Stimulated activated CD8-positive, alpha-beta memory T cell treated with anti-CD3 and anti-CD28 coated beads, Interleukin-15, amount 100 ng/mL, for 1 hour (primary cell): ENCODE results near the gene STAM.
A peak's percentile ranks its signal among the peaks of the same experiment; 100 is the strongest.

Experiments
- DNase-seq: peaks from one replicate; pipeline ENCODE4 v3.0.0-alpha.2; 2020; ENCODE audit warnings: low read depth

Gene STAM

DNA sequence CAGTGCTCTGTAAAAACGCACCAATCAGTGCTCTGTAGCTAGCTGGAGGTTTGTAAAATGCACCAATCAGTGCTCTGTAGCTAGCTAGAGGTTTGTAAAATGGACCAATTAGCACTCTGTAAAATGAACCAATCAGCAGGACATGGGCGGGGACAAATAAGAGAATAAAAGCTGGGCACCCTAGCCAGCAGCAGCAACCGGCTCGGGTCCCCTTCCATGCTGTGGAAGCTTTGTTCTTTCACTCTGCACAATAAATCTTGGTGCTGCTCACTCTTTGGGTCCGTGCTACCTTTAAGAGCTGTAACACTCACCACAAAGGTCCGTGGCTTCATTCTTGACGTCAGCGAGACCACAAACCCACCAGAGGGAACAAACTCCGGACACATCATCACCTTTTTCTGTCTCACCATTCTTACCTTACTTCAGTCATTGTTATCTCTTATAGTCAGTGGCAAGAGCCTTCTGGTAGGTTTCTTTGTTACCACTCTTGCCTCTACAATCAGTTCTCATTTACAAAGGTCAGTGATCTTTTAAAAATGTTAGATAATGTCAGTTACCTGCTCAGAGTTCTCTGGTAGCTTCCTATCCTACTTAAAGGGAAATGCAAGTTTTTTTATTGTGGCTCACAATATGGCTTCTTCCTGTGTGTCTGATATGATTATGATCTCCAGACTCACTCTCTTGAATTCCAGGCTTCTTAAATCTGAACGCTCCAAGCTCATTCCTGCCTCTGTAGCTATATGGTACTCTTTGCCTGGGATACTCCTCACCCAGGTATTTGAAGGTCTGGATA lies 4.5 kb downstream of the STAM start:
- DNase-seq, result peak; percentile 7

DNA sequence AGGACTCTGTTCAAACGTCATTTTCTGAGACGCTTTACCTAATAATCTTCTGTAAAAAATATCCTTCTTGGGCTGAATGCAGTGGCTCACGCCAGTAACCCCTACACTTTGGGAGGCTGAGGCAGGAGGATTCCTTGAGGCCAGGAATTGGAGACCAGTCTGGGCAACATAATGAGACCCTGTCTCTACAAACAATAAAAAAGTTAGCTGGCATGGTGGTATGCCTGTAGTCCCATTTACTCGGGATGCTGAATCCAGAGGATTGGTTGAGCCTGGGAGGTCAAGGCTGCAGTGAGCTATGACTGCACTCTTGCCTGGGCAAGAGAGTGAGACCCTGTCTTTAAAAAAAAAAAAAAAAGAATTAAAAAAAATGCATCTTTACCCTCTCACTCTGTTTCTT lies 5.1 kb downstream of the STAM start:
- DNase-seq, result no peak

DNA sequence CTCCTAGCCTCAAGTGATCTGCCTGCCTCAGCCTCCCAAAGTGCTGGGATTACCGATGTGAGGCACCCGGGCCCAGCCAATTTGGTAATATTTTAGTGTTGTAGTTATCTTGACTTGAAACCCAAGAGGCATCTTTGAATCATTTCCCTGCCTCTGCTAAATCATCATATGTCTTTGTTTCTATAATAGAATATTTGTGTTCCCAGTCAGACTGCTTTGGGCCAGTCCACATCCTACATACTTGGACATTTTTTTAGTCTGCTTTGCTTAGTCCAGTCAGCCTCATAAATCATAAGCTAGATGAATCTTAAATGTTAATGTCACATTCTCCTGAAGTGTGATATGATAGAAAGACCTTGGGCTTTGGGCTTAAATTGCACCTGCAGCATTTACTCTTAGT lies 5.9 kb downstream of the STAM start:
- DNase-seq, result no peak

DNA sequence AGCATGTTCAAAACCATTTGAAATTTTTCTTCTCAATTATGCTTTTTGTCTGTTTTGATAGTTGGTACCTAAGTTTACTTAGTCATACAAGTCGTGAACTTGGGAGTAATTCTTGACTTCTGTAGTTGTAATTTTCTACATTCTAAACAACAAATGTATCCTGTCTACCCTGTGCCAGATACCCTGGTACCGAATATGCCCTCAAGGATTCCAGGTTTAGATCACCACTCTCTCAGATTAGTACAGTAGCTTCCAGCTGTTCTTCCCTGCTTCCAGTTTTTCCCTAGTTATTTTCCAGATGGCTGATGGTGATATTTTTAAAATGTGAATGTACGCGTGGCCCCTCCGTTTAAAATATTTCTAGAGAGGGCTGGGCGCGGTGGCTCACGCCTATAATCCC lies 6.5 kb downstream of the STAM start:
- DNase-seq, result no peak

DNA sequence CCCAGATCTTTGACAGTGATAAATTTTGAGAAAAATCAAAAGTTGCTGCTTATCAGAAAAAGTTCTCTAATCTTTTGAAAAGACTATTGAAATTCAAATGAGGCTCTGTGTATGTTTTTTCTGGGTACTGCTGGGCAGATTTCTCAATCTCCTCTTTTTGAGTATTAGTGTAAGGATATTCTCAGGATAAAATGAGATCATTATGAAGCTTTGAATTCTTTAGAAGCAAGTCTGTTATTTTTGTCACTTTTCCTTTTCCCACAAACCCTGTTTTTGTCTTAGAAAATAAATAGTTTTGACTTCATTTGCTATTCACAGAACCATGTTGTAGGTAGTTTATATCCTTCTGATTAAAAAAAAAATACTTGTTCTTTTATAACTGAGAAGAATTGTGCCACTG lies 7.9 kb downstream of the STAM start:
- DNase-seq, result no peak

DNA sequence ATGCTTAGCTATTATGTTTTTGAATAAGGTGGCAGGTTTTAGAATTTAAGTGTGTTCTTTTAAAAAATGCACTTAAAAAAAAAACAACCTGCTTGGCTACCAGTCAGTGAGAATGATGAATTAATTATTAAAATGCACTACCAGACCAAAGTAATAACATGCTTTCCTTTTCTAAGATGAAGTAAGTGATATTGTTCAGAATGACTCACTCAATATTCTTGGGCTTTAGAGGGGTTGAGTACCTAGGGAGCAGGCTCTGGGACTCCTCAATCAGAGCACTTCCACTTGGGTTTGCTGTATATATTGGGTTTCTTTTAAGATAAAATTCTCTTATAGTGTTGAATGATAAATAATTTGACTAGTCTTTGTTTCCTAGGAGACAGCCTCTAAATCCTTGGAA lies 8.6 kb downstream of the STAM start:
- no peak for DNase-seq

DNA sequence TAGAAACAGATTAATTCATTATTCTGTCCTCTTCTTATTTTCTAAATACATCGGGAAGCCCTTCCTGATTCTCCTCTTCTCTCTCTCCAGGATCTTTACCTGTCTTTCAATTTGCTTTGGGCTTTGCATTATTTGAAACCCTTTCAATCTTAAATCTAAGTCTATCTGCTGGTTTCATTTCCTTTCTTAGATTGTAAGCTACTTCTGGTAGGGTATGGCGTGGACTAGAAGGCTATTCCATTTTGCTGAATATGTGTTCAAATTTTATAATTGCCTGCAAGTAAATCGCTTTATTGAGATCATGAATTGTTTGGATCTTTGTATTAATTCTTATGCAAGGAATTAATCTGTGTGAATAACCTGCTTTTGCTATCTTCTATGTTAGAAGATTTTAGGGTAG lies 11.1 kb downstream of the STAM start:
- no peak for DNase-seq

DNA sequence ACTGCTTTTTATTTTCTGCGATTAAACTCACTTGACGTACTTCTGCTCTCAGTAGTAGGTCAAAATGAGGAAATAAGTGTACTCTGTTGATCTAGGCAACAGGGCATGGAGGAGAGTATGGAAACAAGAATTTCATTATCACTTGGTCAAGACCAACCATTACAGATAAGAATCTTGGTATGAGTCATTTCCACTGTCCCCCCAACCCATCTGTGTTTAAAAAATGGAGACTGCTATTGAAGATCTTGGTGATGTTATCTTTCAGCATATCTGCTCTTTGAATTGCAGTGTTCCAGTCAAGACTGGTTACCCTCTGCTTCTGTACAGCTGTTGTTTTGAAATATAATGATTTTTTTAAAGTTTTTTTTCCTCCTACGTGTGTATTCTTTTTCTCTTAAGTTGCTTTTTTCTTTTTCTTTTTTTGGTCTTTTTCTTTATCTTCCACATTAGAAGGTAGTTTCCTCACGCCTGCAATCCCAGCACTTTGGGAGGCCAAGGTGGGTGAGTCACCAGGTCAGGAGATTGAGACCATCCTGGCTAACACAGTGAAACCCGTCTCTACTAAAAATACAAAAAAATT lies 11.7 kb downstream of the STAM start:
- no peak for DNase-seq

DNA sequence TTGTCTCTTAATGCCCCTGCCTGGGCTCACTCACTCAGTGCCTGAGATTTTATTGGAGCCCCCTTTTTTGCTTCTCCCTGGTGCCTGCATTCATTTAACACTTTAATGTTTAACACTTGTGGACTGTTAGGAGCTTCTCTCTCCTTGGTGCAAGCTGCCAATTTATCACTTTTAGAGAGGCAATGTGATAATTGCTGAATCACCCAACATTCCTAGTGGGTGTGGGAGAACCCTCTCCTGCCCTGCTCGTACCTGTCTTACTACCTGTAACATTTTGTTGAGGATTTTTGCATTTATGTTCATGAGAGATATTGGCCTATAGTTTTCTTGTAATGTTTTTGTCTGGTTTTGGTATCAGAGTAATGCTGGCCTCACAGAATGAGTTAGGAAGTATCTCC lies 13.2 kb downstream of the STAM start:
- DNase-seq, result no peak

DNA sequence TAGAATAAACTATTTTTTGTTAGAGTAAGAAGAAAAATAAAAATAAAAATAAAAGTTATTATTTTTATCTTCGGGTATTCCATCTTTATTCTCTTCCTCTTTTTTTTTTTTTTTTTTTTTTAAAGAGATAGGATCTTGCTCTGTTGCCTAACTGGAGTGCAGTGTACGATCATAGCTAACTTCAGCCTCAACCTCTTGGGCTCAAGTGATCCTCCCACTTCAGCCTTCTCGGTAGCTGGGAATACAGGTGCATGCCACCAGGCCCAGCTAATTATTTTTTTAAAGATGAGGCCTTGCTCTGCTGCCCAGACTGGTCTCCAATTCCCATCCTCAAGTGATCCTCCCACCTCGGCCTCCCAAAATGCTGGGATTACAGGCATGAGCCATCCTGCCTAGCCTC lies 15.4 kb downstream of the STAM start:
- DNase-seq, result no peak

DNA sequence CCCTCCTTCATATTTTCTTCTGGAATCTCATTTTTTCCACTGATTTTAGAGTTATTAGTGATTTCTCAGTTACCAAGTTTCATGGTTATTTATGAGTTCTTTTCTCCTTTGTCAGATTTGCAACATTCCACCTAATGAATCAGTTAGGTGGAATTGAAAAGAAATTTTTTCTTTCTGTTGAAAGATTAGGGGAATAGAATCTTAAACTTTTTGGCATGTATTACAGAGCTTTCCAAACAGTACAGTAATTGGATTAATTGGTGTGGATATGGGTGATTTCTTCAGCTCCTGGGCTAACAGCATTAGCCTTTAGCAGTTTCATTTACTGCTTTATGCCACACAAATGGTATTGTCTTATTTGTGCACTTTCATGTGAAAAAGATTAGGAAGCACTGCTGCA lies 17.0 kb downstream of the STAM start:
- DNase-seq, result no peak

DNA sequence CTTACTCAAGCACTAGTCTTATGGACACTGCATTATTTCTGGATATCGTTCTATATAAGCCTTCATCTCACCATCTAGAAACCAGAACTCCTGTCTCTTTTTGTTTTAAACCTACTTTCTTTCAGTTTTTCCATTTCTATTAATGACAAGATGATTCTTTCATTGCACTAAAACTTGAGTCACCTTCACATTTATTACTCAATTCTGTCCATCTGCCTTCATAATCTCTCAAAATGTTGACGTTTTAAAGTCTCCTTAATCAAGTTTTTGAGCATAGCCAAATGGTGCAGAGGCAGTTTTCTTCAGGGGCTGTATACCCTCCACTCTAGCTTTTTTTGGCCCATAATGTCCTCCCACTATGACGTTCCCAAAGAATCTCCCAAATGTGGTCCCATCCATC lies 17.6 kb downstream of the STAM start:
- DNase-seq, result no peak

DNA sequence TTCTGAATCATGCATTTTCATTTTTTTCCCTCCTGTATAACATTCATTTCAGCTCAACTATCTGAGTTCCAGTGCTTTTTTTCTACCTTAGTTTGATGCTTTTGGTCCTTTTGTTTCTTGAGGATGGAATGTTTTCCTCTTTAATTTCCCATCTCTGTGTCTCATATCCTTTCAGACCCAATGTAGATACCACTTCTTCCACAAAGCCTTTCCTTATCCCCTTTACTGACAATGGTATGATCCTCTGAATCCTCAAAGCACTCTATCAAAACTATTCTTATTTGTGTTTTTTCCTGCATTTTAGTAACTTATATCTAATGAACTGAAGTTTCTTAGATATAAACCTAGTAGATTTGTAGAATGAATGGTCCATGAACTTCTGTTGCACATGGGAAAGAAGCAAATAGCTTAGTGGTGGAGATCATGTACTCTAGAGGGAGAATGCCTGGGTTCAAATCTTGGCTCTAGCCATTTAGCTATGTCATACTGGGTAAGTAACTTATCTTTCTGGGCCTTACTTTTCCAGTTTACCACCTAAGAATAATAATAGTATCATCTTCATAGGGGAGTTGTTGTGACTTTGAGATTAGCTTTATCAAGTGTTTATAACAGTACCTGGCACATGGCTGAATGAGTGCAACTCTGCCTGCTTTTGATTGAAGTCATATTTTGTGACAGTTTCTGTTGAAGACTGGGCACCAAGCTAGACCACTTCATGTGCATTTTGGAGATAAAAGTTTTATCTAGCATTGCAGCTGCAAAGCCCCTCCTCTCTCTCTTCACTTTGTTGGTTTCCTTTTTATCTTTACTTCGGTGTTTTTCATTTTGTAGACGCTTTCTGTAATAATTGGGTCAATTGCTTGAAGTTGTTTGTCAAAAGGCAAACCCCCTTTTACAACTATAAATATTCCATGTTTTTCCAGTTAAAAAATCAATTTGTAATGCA lies 18.5 kb downstream of the STAM start:
- DNase-seq, result no peak

DNA sequence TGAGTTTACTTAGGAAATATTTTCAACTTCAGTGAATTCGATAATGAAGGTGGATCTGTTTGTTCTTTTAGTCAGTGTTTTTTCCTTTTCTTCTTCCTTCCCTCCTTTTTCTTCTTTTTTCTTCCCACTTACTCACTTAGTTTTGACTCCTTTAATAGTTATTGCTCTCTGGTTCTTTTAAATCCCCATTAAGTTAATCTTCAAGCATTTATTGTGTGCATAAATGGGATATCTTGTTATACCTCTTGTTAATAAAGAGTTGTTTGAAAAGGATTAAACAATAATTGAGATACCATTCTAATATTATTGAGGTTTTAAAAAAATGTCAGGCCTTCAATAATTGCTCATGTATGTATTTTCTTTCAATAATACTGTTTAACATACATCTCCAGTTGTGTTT lies 19.5 kb downstream of the STAM start:
- DNase-seq, result no peak

DNA sequence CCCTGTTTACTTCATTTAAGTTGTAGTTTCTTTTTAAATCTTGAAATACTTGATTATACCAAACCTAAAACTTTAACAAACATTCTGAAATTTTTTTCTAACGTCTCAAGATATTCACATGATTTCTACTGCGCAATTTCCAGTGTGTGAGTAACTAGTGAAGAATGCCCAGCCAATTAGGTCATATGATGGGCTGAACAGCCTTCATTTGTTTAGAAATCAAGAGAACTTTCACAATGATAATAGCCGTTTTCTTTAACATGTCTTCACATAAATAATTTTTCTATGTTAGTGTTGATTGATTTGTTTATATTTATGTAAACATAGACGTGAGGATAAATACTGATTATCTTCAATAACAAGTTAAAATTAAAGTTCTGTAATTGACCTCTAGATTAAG lies 21.8 kb downstream of the STAM start:
- no peak for DNase-seq

DNA sequence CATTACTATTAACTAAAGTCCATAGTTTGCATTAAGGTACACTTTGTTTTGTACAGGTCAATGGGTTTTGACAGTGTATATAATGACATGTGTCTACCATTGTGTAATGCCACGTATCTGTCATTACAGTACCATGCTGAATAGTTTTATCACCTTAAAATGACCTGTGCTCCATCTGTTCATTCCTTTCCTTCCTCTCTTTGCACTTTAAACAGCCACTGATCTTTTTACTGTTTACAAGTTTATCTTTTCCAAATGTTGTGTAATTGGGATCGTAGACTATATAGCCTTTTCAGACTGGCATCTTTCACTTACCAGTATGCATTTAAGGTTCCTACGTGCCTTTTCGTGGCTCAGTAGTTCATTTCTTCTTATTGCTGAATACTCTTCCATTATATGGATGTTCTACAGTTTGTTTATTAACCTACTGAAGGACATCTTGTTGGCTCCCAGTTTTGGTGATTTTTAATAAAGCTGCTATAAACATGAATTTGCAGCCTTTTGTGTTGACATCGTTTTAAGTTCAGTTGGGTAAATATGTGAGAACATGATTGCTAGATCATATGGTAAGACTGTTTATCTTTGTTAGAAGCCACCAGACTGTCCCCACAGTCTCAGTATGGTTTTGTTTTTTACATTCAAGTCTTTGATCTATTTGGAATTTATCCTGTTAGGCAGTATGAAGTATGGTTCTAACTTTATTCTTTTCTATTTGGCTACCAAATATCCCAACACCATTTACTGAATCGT lies 24.7 kb downstream of the STAM start:
- no peak for DNase-seq

DNA sequence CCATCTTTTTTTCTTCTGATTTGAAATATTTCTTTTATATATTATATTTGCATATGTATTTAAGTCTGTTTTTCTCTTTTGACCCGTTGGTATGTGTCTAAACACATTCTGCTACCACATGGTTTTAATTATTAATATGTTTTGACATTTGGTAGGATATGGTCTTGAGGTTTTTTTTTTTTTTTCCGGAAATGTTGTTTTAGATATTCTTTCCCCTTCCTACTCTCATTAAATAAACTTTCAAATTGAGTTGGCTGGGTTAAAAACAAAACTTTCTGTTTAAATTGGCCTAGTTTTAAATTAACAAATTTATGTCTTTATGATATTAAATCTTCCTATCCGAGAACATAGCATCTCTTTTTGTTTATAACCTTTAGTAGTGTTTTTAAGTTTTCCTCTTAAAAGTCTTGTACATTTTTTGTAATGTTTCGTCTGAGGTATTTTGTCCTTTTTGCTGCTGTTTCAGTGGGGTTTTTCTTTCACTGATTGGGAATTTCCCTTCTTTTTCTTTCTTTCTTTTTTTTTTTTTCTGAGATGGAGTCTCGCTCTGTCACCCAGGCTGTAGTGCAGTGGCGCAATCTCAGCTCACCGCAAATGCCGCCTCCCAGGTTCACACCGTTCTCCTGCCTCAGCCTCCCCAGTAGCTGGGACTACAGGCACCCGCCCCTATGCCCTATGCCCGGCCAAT lies 25.4 kb downstream of the STAM start:
- no peak for DNase-seq

DNA sequence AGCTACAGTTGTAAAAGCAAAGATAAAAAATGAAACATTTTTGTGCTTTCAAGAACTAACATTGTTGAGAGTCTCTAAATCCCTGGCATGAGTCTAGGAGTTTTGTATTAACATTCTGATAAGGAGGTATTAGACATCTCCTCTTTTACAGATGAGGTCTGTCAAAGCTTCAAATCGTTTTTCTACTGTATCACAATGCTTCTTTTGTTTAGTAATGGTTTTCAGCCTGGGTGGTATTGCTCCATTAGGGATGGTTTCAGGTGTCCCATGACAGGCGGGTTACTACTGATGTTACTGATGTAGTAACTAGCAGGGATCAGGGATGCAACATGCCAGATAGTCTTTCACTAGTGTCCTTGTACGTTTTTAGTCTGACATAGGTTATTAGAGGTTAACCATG lies 27.4 kb downstream of the STAM start:
- no peak for DNase-seq

DNA sequence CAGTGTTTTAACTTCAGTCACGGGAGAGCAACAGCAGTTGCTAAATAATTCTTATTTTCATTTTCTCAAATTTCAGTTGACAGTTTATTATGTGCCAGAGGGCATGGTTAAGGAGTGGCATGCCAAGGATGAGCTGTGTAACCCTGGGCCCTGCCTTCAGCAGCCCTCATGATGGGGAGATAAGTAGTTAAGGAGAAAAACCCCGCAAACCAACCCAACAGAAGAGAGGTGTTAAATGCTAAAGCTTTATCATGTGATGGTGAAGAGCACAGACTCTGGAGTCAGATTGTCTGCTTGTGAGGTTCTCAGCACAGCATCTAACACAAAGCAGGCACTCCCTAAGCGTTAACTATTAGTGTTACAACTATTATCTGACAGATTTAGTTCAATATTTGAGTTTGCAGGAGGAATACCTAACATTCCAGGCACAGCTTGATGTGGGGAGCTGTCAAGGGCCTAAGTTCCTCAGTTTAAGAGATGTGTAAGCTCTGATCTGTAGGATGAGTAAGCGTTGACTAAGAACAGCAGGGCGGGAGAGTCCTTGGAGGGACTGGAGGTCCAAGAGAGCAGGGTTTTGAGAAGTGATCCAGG lies 29.6 kb downstream of the STAM start:
- no peak for DNase-seq

DNA sequence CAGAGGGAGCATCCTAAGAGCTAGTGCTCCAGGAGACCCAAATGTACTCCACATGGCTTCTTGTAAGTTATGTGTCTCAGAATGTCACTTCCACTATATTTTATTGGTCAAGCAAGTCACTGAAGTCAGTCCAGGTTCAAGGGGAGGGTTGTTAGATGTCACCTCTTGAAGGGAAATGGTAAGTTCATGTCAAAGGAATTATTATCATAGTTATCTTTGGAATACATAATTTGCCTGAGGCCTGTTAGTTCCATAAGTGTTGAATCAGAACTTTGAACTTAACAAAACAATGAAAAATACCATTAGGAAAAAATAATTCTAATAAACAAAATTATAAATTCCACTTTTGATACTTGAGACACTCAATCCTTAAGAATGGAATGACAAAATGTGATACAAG lies 30.6 kb downstream of the STAM start:
- no peak for DNase-seq

DNA sequence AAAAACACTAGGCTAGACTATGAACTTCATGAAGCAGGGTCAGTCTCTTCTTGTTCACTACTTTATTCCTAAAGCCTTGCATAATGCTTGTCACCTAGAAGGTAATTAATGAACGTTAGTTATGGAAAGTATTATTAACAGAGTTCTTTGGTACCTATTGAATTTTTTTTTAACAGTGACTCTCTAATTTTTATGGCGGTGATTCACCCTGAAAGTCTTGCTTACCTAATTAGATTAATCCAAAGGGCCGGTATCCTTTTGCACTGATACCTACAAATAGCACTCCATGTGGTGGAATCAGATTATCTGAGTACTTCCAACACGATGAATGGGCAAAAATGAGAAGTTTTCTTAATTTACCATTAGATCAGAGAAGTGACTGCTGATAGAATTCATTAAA lies 31.7 kb downstream of the STAM start:
- DNase-seq, result no peak
